Stomach smooth muscle (tissue), 2 donors: ENCODE results near the gene DYNLL2.

Experiments used
- H3K27ac ChIP-seq: one replicate; pipeline ENCODE4 v1.7.0; 2013; ENCODE audit warnings: mild to moderate bottlenecking, low read length, inconsistent platforms
- H3K27me3 ChIP-seq, 2 donors: one replicate each; pipeline ENCODE4 v1.7.0; 2013; ENCODE audit warnings: low read length in 2 of 2; ENCODE audit not compliant: insufficient read depth in 2 of 2, control insufficient read depth in 1 of 2
- H3K36me3 ChIP-seq, 2 donors: one replicate each; pipeline ENCODE4 v1.7.0; 2013; ENCODE audit warnings: low read length in 2 of 2; ENCODE audit not compliant: control insufficient read depth in 2 of 2, insufficient read depth in 2 of 2
- H3K4me1 ChIP-seq: one replicate; pipeline ENCODE4 v1.7.0; 2013; ENCODE audit warnings: low read length; ENCODE audit not compliant: control insufficient read depth, insufficient read depth
- H3K4me3 ChIP-seq, 2 donors: one replicate each; pipeline ENCODE4 v1.7.0; 2013; ENCODE audit warnings: low read length in 2 of 2
- H3K9ac ChIP-seq, 2 donors: one replicate each; pipeline ENCODE4 v1.7.0; 2013; ENCODE audit warnings: low read length in 2 of 2, mild to moderate bottlenecking in 1 of 2
- H3K9me3 ChIP-seq, 2 donors: one replicate each; pipeline ENCODE4 v1.7.0; 2013; ENCODE audit warnings: low read length in 2 of 2; ENCODE audit not compliant: control insufficient read depth in 2 of 2
- donor health status: healthy.
- donor health status: Pancreatic carcinoma.

The DYNLL2 gene

GRCh38 chr17:58051468-58051867 is 31.8 kb upstream of the DYNLL2 start:
- H3K27me3 ChIP-seq = no peaks in the 10 kb centered on the region
- H3K4me3 ChIP-seq = no peak overlapping the region
- H3K27ac ChIP-seq = no peak overlapping the region
- H3K4me1 ChIP-seq = peaks cover 8% of the 10 kb centered on the region
- no peak overlapping the region for H3K9ac ChIP-seq
- H3K9me3 ChIP-seq = no peaks in the 10 kb centered on the region
- no peaks in the 10 kb centered on the region for H3K36me3 ChIP-seq

- H3K4me1 ChIP-seq = peaks cover under 1% of the 10 kb centered on the region
- H3K36me3 ChIP-seq = no peaks in the 10 kb centered on the region
- no peaks in the 10 kb centered on the region for H3K9me3 ChIP-seq
- H3K27me3 ChIP-seq = no peaks in the 10 kb centered on the region
- H3K9ac ChIP-seq = no peak overlapping the region
- H3K4me3 ChIP-seq = no peak overlapping the region
- H3K27ac ChIP-seq = no peak overlapping the region
Measured at GRCh38 chr17:58052407-58052806, 30.8 kb upstream of the DYNLL2 start.

GRCh38 chr17:58052945-58053715 is 30.1 kb upstream of the DYNLL2 start:
- no peaks in the 10 kb centered on the region for H3K4me1 ChIP-seq
- H3K9me3 ChIP-seq = no peaks in the 10 kb centered on the region
- no peaks in the 10 kb centered on the region for H3K36me3 ChIP-seq
- no peak overlapping the region for H3K9ac ChIP-seq
- H3K4me3 ChIP-seq = no peak overlapping the region
- H3K27ac ChIP-seq = no peak overlapping the region
- H3K27me3 ChIP-seq = no peaks in the 10 kb centered on the region

- no peaks in the 10 kb centered on the region for H3K27me3 ChIP-seq
- H3K9me3 ChIP-seq = no peaks in the 10 kb centered on the region
- peaks cover under 1% of the 10 kb centered on the region for H3K4me1 ChIP-seq
- no peak overlapping the region for H3K27ac ChIP-seq
- H3K36me3 ChIP-seq = no peaks in the 10 kb centered on the region
- H3K9ac ChIP-seq = no peak overlapping the region
- H3K4me3 ChIP-seq = no peak overlapping the region
Measured at GRCh38 chr17:58054641-58055040, 28.6 kb upstream of the DYNLL2 start.

GRCh38 chr17:58056476-58056875 is 26.7 kb upstream of the DYNLL2 start:
- Histone ChIP-seq H3K9ac (no peak overlapping the region), H3K4me3 (no peak overlapping the region)

GRCh38 chr17:58059141-58059540 is 24.1 kb upstream of the DYNLL2 start:
- Histone ChIP-seq H3K4me1 (peaks cover 22% of the 10 kb centered on the region), H3K9ac (no peak overlapping the region), H3K36me3 (no peaks in the 10 kb centered on the region), H3K9me3 (no peaks in the 10 kb centered on the region), H3K27me3 (no peaks in the 10 kb centered on the region), H3K27ac (no peak overlapping the region), H3K4me3 (no peak overlapping the region)

More at GRCh38 chr17:58056476-58056875, 26.7 kb upstream of the DYNLL2 start:
- H3K4me1 ChIP-seq = peaks cover 17% of the 10 kb centered on the region
- no peaks in the 10 kb centered on the region for H3K36me3 ChIP-seq
- H3K27me3 ChIP-seq = no peaks in the 10 kb centered on the region
- no peaks in the 10 kb centered on the region for H3K9me3 ChIP-seq
- H3K27ac ChIP-seq = no peak overlapping the region

- H3K4me3 ChIP-seq = peak overlapping the region in 1 of 2 donors; percentile 52
Measured at GRCh38 chr17:58060596-58061191, 22.5 kb upstream of the DYNLL2 start.

GRCh38 chr17:58061672-58062071 is 21.5 kb upstream of the DYNLL2 start:
- no peak overlapping the region for H3K9ac ChIP-seq
- H3K9me3 ChIP-seq = no peaks in the 10 kb centered on the region
- H3K27ac ChIP-seq = peak overlapping the region; percentile 31
- no peaks in the 10 kb centered on the region for H3K27me3 ChIP-seq
- no peak overlapping the region for H3K4me3 ChIP-seq
- no peaks in the 10 kb centered on the region for H3K36me3 ChIP-seq
- peaks cover 22% of the 10 kb centered on the region for H3K4me1 ChIP-seq

More at GRCh38 chr17:58060596-58061191, 22.5 kb upstream of the DYNLL2 start:
- peak overlapping the region in 1 of 2 donors; percentile 5 for H3K9ac ChIP-seq
- peaks cover 22% of the 10 kb centered on the region for H3K4me1 ChIP-seq
- no peaks in the 10 kb centered on the region for H3K9me3 ChIP-seq
- no peaks in the 10 kb centered on the region for H3K27me3 ChIP-seq
- peak overlapping the region; percentile 53 for H3K27ac ChIP-seq
- no peaks in the 10 kb centered on the region for H3K36me3 ChIP-seq

GRCh38 chr17:58065238-58065637 is 18.0 kb upstream of the DYNLL2 start:
- no peak overlapping the region for H3K9ac ChIP-seq
- no peak overlapping the region for H3K4me3 ChIP-seq
- no peaks in the 10 kb centered on the region for H3K36me3 ChIP-seq
- H3K27ac ChIP-seq = no peak overlapping the region
- peaks cover 0 to 2% of the 10 kb centered on the region in 2 donors for H3K27me3 ChIP-seq
- no peaks in the 10 kb centered on the region for H3K9me3 ChIP-seq
- peaks cover 15% of the 10 kb centered on the region for H3K4me1 ChIP-seq

GRCh38 chr17:58066401-58066800 is 16.8 kb upstream of the DYNLL2 start:
- peaks cover 0 to 5% of the 10 kb centered on the region in 2 donors for H3K27me3 ChIP-seq
- no peak overlapping the region for H3K27ac ChIP-seq
- no peaks in the 10 kb centered on the region for H3K36me3 ChIP-seq
- H3K4me1 ChIP-seq = peaks cover 6% of the 10 kb centered on the region
- no peak overlapping the region for H3K9ac ChIP-seq
- no peaks in the 10 kb centered on the region for H3K9me3 ChIP-seq
- H3K4me3 ChIP-seq = no peak overlapping the region

DNA sequence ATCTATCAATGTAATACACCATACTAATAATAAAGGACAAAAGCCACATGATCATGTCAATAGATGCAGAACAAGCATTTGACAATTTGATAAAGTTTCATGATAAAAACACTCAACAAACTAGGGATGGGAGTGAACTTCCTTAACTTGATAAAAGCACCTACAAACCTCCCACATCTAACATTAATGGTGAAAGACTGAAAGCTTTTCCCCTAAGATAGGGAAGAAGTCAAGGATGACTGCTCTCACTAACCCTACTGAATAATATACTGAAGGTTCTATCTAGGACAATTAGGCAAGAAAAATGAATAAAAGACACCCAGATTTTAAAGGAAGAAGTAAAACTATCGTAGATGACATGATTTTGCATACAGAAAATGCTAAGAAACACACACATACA is 10.4 kb upstream of the DYNLL2 start:
- Histone ChIP-seq H3K36me3 (no peaks in the 10 kb centered on the region), H3K9me3 (no peaks in the 10 kb centered on the region), H3K27ac (no peak overlapping the region), H3K4me1 (no peaks in the 10 kb centered on the region), H3K4me3 (no peak overlapping the region), H3K27me3 (peaks cover 0 to 5% of the 10 kb centered on the region in 2 donors), H3K9ac (no peak overlapping the region)
